Panc1 (cell line): ENCODE results near the gene STAB2. TPM values are rescaled to one million over a fixed set of nuclear protein-coding genes. Genes with fewer than 3 reads are reported as not detected.

Experiments used
- ATAC-seq: fragments of 200-7000 bp; cut with Tn5 transposase; 2 replicates; pipeline ENCODE4 v1.9.1; 2020; ENCODE audit warnings: mild to moderate bottlenecking, moderate library complexity
- BruUV-seq: library from RNA; stranded (reverse); fragments of 400-500 nt; replicated peaks from 2 replicates; lab custom pipeline; 2021; lab: Mats Ljungman, UMichigan
- CTCF ChIA-PET: fragments of 300-600 bp; sonication (Branson Sonifier 250); formaldehyde crosslinking; loops from one replicate; lab custom pipeline; 2022; ENCODE audit warnings: antibody characterized with exemption; lab: Charles Lee
- POLR2A ChIA-PET: fragments of 300-600 bp; sonication (Branson Sonifier 250); formaldehyde crosslinking; loops from one replicate; lab custom pipeline; 2022; ENCODE audit warnings: antibody characterized with exemption; lab: Charles Lee
- DNase-seq: peaks from one replicate; pipeline ENCODE4 v3.0.0-alpha.2; 2010; ENCODE audit warnings: low read depth, low spot score
- H3K27ac ChIP-seq: 2 replicates; pipeline ENCODE4 v1.5.1; 2011; ENCODE audit warnings: mild to moderate bottlenecking, low read length, inconsistent platforms
- H3K27me3 ChIP-seq: fragments of 200-500 bp; sonication (Bioruptor generic); 2 replicates; pipeline ENCODE4 v1.6.0; 2014; ENCODE audit warnings: low read length, inconsistent platforms; ENCODE audit not compliant: control insufficient read depth, insufficient read depth
- H3K36me3 ChIP-seq: fragments of 200-500 bp; sonication (Bioruptor generic); 2 replicates; pipeline ENCODE4 v1.5.1; 2014; ENCODE audit warnings: inconsistent platforms, mild to moderate bottlenecking, low read length, moderate library complexity; ENCODE audit not compliant: control insufficient read depth, insufficient read depth
- H3K4me1 ChIP-seq: 2 replicates; pipeline ENCODE4 v1.5.1; 2011; ENCODE audit warnings: inconsistent platforms, mild to moderate bottlenecking, low read length, moderate library complexity; ENCODE audit not compliant: control insufficient read depth, insufficient read depth
- H3K4me3 ChIP-seq, 2 experiments: 2 replicates each; pipeline ENCODE4 v1.5.1; 2011 to 2012; ENCODE audit warnings: low read depth in 2 of 2, low read length in 2 of 2, mild to moderate bottlenecking in 2 of 2, inconsistent platforms in 1 of 2, moderate library complexity in 1 of 2
- H3K9me3 ChIP-seq: fragments of 200-500 bp; sonication (Bioruptor generic); 2 replicates; pipeline ENCODE4 v1.5.1; 2014; ENCODE audit warnings: low read depth, mild to moderate bottlenecking, inconsistent platforms, low read length, moderate library complexity; ENCODE audit not compliant: control insufficient read depth, insufficient read depth
- POLR2AphosphoS5 ChIP-seq: IDR thresholded peaks from 2 replicates; pipeline ENCODE4 v1.6.1; 2012; ENCODE audit warnings: mild to moderate bottlenecking, low read depth, low read length, moderate library complexity
- SIN3A ChIP-seq: IDR thresholded peaks from 2 replicates; pipeline ENCODE4 v1.6.1; 2012; ENCODE audit warnings: low read depth, mild to moderate bottlenecking, low read length, moderate library complexity, borderline replicate concordance; ENCODE audit not compliant: insufficient read depth
- TCF7L2 ChIP-seq: IDR thresholded peaks from 2 replicates; pipeline ENCODE4 v1.6.1; 2011; ENCODE audit warnings: mild to moderate bottlenecking, low read depth, low read length, inconsistent platforms
- in situ Hi-C: cut with HindIII; loops from 2 replicates; pipeline ENCODE4 v1.10.0; 2016; ENCODE audit warnings: low sequenced_read_pairs, low pct_unique_long_range_greater_than_20kb
- intact Hi-C: fragments of 100-400 bp; cut with micrococcal nuclease; formaldehyde crosslinking; loops from one replicate; pipeline ENCODE4 v1.10.0; 2022; ENCODE audit not compliant: unreplicated experiment
- total RNA-seq: library from RNA; stranded (reverse); gene quantifications from one replicate; pipeline ENCODE4 v1.2.1, GENCODE V29; 2021; ENCODE audit not compliant: unreplicated experiment
- TF ChIP-seq, protein P1 (sequence below), 2 experiments: IDR thresholded peaks; 2 replicates each; pipeline ENCODE4 v1.6.1; 2011 to 2012; ENCODE audit warnings: low read depth in 2 of 2, control low read depth in 1 of 2, low read length in 1 of 2, mild to moderate bottlenecking in 1 of 2, moderate library complexity in 1 of 2; ENCODE audit not compliant: insufficient read depth in 1 of 2
- TF ChIP-seq, protein P2 (sequence below): fragments of 450-650 bp; IDR thresholded peaks from 2 replicates; pipeline ENCODE4 v1.5.1; 2017; ENCODE audit warnings: mild to moderate bottlenecking

STAB2 gene
- total RNA-seq, 1 experiment from 2014 or later: not detected

DNA sequence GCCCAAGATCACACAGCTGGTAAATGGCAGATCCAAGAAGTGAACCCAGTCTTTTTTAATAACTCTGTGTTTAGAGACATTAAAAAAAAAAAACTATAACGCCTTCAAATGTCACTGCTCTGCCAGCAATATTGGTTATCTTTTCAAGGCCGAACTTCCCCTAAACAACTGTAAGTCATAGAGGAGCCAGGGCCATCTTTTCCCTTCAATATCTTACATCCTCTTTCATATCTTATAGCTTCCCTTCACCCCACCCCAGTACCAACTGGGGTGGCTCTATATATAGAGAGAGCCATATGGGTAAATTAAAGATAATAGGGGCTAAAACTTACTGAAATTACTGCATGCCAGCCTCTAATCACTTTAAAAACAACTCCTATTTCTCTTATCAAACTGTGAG, 100.2 kb downstream of the STAB2 start:
- no peak for ATAC-seq
- intact Hi-C loops (no loop called here), in situ Hi-C loops (no loop called here)
- ChIA-PET CTCF (no interaction called here), POLR2A (no interaction called here)
- TF ChIP-seq SIN3A (no peak), TCF7L2 (no peak), POLR2AphosphoS5 (no peak)
- TF ChIP-seq, protein P1, sequence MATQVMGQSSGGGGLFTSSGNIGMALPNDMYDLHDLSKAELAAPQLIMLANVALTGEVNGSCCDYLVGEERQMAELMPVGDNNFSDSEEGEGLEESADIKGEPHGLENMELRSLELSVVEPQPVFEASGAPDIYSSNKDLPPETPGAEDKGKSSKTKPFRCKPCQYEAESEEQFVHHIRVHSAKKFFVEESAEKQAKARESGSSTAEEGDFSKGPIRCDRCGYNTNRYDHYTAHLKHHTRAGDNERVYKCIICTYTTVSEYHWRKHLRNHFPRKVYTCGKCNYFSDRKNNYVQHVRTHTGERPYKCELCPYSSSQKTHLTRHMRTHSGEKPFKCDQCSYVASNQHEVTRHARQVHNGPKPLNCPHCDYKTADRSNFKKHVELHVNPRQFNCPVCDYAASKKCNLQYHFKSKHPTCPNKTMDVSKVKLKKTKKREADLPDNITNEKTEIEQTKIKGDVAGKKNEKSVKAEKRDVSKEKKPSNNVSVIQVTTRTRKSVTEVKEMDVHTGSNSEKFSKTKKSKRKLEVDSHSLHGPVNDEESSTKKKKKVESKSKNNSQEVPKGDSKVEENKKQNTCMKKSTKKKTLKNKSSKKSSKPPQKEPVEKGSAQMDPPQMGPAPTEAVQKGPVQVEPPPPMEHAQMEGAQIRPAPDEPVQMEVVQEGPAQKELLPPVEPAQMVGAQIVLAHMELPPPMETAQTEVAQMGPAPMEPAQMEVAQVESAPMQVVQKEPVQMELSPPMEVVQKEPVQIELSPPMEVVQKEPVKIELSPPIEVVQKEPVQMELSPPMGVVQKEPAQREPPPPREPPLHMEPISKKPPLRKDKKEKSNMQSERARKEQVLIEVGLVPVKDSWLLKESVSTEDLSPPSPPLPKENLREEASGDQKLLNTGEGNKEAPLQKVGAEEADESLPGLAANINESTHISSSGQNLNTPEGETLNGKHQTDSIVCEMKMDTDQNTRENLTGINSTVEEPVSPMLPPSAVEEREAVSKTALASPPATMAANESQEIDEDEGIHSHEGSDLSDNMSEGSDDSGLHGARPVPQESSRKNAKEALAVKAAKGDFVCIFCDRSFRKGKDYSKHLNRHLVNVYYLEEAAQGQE (IDR thresholded peaks at IDR 0.05; ENCODE audit: insufficient read depth in 1 of 2, low read depth in 2 of 2, low read length in 1 of 2): no peak
- TF ChIP-seq, protein P2, sequence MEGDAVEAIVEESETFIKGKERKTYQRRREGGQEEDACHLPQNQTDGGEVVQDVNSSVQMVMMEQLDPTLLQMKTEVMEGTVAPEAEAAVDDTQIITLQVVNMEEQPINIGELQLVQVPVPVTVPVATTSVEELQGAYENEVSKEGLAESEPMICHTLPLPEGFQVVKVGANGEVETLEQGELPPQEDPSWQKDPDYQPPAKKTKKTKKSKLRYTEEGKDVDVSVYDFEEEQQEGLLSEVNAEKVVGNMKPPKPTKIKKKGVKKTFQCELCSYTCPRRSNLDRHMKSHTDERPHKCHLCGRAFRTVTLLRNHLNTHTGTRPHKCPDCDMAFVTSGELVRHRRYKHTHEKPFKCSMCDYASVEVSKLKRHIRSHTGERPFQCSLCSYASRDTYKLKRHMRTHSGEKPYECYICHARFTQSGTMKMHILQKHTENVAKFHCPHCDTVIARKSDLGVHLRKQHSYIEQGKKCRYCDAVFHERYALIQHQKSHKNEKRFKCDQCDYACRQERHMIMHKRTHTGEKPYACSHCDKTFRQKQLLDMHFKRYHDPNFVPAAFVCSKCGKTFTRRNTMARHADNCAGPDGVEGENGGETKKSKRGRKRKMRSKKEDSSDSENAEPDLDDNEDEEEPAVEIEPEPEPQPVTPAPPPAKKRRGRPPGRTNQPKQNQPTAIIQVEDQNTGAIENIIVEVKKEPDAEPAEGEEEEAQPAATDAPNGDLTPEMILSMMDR: no peak
- Histone ChIP-seq H3K9me3 (no peaks in the 10 kb centered on the region), H3K36me3 (no peaks in the 10 kb centered on the region), H3K27me3 (peaks cover 2% of the 10 kb centered on the region; the same call in 1 of the 2 replicates), H3K4me1 (no peaks in the 10 kb centered on the region), H3K4me3 (no peak overlapping the region), H3K27ac (no peak overlapping the region)
- no TSS peak for BruUV-seq
- DNase-seq: no peak

DNA sequence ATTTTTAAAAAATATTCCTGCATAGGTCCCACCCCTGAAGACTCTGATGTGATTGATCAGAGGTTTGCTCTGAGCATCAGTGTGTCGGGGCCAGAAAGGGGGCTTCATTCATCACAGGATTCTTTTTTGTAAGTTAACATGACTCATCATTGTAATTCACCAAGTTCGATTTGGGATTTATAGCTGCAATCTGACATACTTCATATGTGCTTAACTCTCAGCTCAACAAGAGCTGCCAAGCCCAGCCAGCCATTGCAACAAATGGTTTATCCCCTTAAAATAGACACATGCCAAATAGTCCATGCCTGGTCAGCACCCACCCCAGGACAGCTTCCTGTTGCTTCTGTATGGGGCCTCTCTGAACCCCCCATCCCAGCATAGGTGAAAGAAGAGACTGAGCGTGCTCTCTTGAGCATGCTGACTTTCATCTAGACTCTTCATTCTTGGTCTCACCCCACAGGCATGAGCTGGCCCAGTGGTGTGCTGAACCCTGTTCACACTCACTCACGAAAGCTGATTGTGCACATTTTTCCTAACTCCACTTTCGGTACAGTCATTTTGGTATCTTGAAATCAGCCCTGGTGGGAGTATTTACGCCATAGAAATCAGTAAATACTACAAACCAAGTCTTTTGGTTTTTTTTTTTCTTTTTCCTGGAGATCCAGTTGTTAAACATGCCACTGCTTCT, 101.4 kb downstream of the STAB2 start:
- ChIA-PET POLR2A (no interaction called here), CTCF (no interaction called here)
- Histone ChIP-seq H3K9me3 (no peaks in the 10 kb centered on the region), H3K36me3 (no peaks in the 10 kb centered on the region), H3K27ac (no peak overlapping the region), H3K4me3 (no peak overlapping the region), H3K27me3 (peaks cover 2% of the 10 kb centered on the region; the same call in 1 of the 2 replicates), H3K4me1 (no peaks in the 10 kb centered on the region)
- no peak for ATAC-seq
- DNase-seq: no peak
- intact Hi-C loops (no loop called here), in situ Hi-C loops (no loop called here)
- BruUV-seq: no TSS peak
- TF ChIP-seq TCF7L2 (no peak), POLR2AphosphoS5 (no peak), SIN3A (no peak)
- TF ChIP-seq, protein P2: no peak
- TF ChIP-seq, protein P1 (IDR thresholded peaks at IDR 0.05; ENCODE audit: insufficient read depth in 1 of 2, low read depth in 2 of 2, low read length in 1 of 2): no peak
